NCI-H774 (cell line): ENCODE measurements around the gene PKLR.
"Not testable (repeated sequence)": the region's sequence is repeated elsewhere in the genome, so short reads cannot be mapped to it uniquely, and the experiment has no call there.

Source experiments
- DNase-seq: peaks from one replicate; lab custom pipeline; 2025; lab: John Stamatoyannopoulos, UW

The PKLR gene

GRCh38 chr1:155255243-155256007, 45.8 kb downstream of the PKLR start, which contains the start of gene ENTREP3:
ENTREP3 (minus strand) TSS chr1:155255483; CDS start chr1:155254877, 606 bp downstream.
- DNase-seq, result peak; percentile 76

GRCh38 chr1:155254714-155255242, 46.5 kb downstream of the PKLR start:
- no peak for DNase-seq

- DNase-seq, result no peak
These were observed 47.0 kb downstream of the PKLR start for GRCh38 chr1:155254228-155254713.

GRCh38 chr1:155253797-155254196, 47.4 kb downstream of the PKLR start:
- DNase-seq, result no peak

DNA sequence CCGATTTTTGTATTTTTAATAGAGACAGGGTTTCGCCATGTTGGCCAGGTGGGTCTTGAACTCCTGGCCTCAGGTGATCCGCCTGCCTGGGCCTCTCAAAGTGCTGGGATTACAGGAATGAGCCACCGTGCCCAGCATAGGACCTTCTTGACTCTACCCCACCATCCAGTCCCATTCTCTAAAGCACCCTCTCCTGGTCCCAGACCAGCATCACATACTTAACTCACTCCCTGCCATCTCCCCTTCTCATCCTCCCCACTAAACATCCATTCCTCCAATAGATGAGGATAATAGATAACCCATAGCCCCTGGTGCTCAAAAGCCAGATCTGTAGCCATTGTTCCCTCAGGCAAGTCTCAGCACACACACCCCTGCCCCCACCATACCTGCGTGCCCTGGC, 48.0 kb downstream of the PKLR start:
- DNase-seq, result no peak

- DNase-seq, result no peak
These were observed 49.7 kb downstream of the PKLR start for GRCh38 chr1:155251566-155251965.

DNA sequence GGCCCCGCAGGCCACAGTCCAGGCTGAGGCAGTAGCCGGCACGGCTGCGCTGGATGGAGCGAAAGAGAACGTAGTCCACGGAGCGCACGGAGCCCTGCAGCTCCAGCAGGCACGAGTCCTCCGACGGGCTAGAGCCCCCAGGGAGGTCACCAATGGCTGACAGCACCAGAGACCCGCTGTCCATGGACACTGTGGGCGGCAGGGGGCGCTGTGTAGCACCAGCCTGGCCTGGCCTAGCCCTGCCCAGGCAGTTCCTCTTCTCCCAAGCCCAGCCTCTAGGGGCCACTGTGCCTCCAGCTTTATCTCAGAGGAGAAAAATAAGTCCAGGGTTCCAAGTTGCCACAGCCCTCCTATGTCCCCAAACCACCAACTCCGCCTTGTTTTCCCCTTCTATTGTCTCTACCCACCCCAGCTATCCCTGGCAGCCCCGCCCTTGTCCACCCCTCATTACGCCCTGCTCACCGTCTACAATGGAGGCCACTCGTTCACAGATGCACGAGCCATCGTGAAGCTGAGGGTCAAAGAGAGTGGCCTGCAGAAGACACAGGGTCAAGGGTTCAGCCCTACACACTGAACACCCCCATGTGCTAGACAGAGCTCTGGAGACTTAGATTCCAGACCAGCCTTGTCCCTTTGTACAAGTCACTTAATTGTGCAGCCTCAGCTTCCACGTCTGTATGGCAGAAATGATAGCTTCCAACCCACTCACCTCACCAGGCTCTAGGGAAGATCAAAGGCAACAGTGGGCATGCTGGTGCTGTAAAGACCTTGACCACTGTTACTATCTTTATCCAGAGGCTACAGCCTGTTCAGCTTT, 50.4 kb downstream of the PKLR start:
- peak; percentile 86 for DNase-seq

DNA sequence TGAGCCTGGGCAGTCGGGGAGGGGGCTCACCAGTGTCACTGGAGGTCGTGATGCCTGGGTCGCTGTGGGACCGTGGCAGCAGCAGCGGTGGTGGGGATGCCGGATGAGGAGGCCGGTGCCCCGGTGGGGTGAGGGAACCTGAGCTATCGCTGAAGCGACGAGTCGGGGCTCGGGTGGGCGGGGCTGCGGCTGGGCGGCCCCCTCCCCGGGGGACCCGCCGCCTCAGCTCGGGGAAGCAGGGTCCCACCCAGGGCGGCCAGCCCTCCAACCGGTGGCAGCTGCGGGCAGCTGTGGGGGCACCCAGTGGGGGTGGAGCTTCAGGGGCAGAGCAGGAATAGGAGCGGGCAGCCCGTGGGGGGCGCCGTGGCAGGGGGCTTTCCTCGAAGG, 51.0 kb downstream of the PKLR start:
- no peak for DNase-seq

DNA sequence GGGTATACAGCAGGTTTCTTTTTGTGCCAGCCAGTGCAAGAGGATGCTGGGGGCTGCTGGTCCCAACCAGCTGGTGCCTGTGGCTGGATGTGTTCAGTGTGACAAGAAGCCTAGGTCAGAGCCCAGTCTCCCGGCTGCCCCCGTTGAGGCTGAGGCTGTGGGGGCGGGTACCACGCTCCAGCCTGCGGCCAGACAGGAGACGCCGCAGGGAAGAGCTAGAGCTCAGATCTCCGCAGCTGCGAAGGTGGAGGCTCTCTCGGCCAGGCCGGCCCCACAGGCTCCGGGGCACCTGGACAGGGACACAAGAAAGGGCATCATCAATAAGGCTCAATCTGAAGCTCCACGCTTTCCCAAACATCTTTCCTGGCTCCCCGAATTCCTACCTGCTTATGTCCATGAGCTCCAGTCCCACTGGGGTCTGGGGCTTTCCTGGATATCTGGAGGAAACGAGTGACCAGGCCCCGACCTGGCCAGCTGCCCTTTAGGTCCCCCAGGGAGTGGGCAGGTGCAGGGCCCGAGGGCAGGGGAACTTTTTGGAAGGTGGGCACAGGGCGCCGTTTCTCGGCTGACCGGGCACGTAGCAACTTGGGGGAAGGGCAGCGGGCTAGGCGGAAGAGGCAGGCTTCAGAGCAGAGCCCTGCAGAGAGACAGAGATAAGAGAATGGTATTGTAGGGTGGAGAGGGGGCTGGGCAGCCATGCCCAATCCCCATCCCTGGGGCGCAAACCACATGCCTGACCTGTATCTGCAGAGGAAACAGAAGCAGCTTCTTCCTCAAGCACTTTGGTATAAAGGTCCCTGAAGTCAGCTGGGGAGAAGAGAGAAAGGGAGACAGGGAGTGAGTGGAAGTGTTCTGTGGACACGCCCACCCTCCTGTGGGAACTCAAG, 53.3 kb downstream of the PKLR start:
- no peak for DNase-seq

- DNase-seq, result not testable (repeated sequence)
These were observed 54.4 kb downstream of the PKLR start for GRCh38 chr1:155246796-155247195.

DNA sequence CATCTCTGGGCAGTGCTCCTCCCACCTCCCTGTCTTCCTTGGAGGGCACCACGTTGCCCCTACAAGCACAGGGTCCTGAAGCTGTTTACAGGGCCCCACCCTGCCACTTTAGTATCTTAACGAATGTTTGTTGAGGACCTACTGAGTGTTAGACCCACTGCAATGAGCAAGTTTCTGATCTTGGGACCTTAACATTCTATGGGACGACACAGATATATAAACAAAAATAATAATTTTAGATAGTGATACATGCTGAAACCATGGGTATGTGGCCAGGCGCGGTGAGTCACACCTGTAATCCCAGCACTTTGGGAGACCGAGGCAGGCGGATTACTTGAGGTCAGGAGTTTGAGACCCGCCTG, 56.1 kb downstream of the PKLR start:
- DNase-seq, result no peak

DNA sequence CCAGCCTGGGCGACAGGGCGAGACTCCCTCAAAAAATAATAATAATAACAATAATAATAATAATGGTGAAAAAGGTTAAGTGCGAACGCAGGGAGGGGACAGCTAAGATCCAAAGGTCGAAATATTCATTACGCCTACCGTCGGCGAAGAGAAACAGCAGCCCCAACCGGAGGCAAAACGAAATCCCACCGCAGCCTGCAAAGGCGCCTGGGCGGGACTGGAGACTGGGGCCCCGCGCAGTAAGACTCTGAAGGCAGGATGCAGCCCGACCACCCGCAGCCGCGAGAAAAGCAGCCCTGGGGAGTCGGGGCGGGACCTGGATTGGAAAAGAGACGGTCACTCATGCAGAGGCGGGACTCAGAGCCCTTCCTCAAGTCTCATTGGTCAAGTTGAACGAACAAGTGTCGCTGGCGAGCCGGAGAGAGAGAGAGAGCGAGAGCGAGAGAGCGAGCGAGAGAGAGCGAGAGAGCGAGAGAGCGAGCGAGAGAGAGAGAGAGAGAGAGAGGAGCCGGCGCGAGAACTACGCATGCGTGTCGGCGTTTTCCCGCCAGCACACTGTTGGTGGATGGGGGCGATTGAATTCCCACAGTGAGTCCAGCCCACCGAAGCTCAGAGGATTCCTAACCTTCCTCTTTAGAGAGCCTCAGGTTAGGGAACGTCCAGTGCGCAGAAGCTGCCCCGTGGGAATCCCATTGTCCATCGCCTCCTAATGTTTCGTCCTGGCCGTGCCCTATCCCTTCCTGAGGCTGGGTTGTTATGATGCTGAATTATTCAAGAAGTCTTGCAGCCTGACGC, 56.7 kb downstream of the PKLR start:
- DNase-seq, result peak; percentile 99

- no peak for DNase-seq
These were observed 58.4 kb downstream of the PKLR start for GRCh38 chr1:155242805-155243358.

DNA sequence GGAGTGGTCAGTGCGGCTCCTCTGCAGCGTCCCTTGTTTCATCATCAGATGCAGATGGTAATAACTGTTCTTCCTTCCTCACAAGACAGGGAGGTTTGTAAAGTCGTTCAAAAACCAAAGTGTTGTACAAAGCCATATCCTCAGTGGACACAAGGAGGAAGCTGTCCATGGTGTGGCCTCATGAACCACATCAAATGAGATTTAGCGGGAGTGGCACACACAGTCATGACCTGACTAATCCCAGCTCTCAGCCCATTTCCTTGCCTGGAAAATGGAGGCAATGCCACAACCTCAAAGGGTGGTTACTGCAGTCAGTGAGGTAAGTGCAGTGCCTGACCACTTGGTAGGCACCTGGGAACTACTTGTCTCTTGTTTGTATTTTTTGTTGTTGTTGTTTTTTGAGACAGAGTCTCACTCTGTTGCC, 59.4 kb downstream of the PKLR start:
- no peak for DNase-seq

DNA sequence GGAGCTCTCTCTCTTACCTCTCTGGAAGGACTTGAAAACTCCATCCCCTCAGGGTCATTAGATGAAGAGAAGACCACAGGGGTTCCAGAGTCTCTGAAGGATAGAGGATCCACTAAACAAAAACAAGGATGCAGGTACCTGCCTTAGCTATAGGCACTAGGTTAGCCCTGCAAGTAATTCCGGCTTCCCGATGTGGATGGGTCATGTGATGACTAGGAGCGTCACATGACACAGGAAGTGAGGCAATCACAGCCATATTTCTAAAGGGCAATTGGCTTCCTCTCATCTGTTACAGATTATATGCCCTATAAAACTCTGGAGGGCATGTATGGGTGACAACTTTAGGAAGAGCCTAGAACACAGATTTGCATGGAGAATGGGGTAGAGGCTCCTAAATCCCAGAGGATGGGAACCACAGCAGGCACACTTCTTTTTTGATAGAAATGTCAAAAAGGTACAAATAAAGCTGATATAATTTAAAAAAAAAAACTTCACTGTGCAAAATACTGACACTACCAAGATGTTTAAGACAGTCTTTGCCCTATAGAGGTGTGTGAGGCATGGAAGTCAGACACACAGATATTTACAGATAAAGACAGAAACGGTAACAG, 60.1 kb downstream of the PKLR start:
- DNase-seq, result peak; percentile 83
